Endothelial cell of hepatic sinusoid (primary cell): ENCODE results near the gene WWOX.

Experiments
- in situ Hi-C: cut with HindIII; loops from 2 replicates; pipeline ENCODE4 v1.10.0; 2017; ENCODE audit warnings: low sequenced_read_pairs

The WWOX gene

GRCh38 chr16:79093554-79093967 lies 994.1 kb downstream of the WWOX start:
- in situ Hi-C loops = no loop called here

GRCh38 chr16:79096246-79096645 lies 996.8 kb downstream of the WWOX start:
- in situ Hi-C loops = no loop called here

GRCh38 chr16:79097166-79097565 lies 997.7 kb downstream of the WWOX start:
- in situ Hi-C loops = no loop called here

- in situ Hi-C loops = no loop called here
These were observed 998.3 kb downstream of the WWOX start for GRCh38 chr16:79097771-79098170.

GRCh38 chr16:79098907-79099306 lies 999.5 kb downstream of the WWOX start:
- in situ Hi-C loops = no loop called here

GRCh38 chr16:79099716-79100115 lies 1000.3 kb downstream of the WWOX start:
- in situ Hi-C loops = no loop called here

- in situ Hi-C loops = no loop called here
These were observed 1001.0 kb downstream of the WWOX start for GRCh38 chr16:79100447-79100846.

- in situ Hi-C loops = no loop called here
These were observed 1002.0 kb downstream of the WWOX start for GRCh38 chr16:79101491-79101890.

GRCh38 chr16:79104567-79104966 lies 1005.1 kb downstream of the WWOX start:
- in situ Hi-C loops = no loop called here

- in situ Hi-C loops = no loop called here
These were observed 1007.8 kb downstream of the WWOX start for GRCh38 chr16:79107301-79107700.

GRCh38 chr16:79109771-79110170 lies 1010.3 kb downstream of the WWOX start:
- in situ Hi-C loops = no loop called here

- in situ Hi-C loops = no loop called here
These were observed 1010.8 kb downstream of the WWOX start for GRCh38 chr16:79110242-79110641.

GRCh38 chr16:79110953-79111352 lies 1011.5 kb downstream of the WWOX start:
- in situ Hi-C loops = no loop called here

GRCh38 chr16:79112462-79112861 lies 1013.0 kb downstream of the WWOX start:
- in situ Hi-C loops = no loop called here

- in situ Hi-C loops = no loop called here
These were observed 1014.4 kb downstream of the WWOX start for GRCh38 chr16:79113826-79114225.

- in situ Hi-C loops = no loop called here
These were observed 1015.3 kb downstream of the WWOX start for GRCh38 chr16:79114759-79115158.

- in situ Hi-C loops = no loop called here
These were observed 1022.5 kb downstream of the WWOX start for GRCh38 chr16:79121906-79122305.

GRCh38 chr16:79122343-79122742 lies 1022.9 kb downstream of the WWOX start:
- in situ Hi-C loops = no loop called here

GRCh38 chr16:79124016-79124756 lies 1024.7 kb downstream of the WWOX start:
- in situ Hi-C loops = no loop called here

- in situ Hi-C loops = no loop called here
These were observed 1028.3 kb downstream of the WWOX start for GRCh38 chr16:79127766-79128165.

- in situ Hi-C loops = no loop called here
These were observed 1029.3 kb downstream of the WWOX start for GRCh38 chr16:79128706-79129105.

GRCh38 chr16:79130616-79131015 lies 1031.2 kb downstream of the WWOX start:
- in situ Hi-C loops = no loop called here
